HCT116 (cell line): ENCODE measurements around the gene ARHGDIG. TPM values are rescaled to one million over a fixed set of nuclear protein-coding genes. Genes with fewer than 3 reads are reported as not detected.

ENCODE experiments used
- ATAC-seq: fragments of 200-7000 bp; cut with Tn5 transposase; 2 replicates; pipeline ENCODE4 v1.9.1; 2020; ENCODE audit warnings: mild to moderate bottlenecking, moderate library complexity
- BruUV-seq: library from RNA; stranded (reverse); fragments of 400-500 nt; replicated peaks from 2 replicates; lab custom pipeline; 2021; lab: Mats Ljungman, UMichigan
- CTCF ChIA-PET: fragments of 300-600 bp; sonication (Branson Sonifier 250); formaldehyde crosslinking; loops from one replicate; lab custom pipeline; 2021; ENCODE audit warnings: antibody characterized with exemption; lab: Charles Lee
- POLR2A ChIA-PET: fragments of 300-600, 350-600 bp; sonication (Branson Sonifier 250); formaldehyde crosslinking; loops from one replicate; lab custom pipeline; 2021; ENCODE audit warnings: antibody characterized with exemption; lab: Charles Lee
- RAD21 ChIA-PET, 2 experiments: fragments of 300-600 bp; sonication (Branson Sonifier 250); formaldehyde crosslinking; loops; one replicate each; lab custom pipeline; 2023; ENCODE audit warnings: low total read pairs in 2 of 2; ENCODE audit not compliant: uncharacterized antibody in 2 of 2, unreplicated experiment in 2 of 2, low non-redundant PET in 1 of 2; lab: Charles Lee
- DNase-seq: peaks from one replicate; pipeline ENCODE4 v3.0.0-alpha.2; 2010; ENCODE audit warnings: low read depth, low spot score
- H2AFZ ChIP-seq: fragments of 200-600 bp; shearing (Covaris generic), sonication (generic); 2 replicates; pipeline ENCODE4 v1.6.1; 2017; ENCODE audit warnings: low read depth, mixed run types, mixed read lengths, antibody characterized with exemption, low read length; ENCODE audit not compliant: poor library complexity, severe bottlenecking
- H3K27ac ChIP-seq: 2 replicates; pipeline ENCODE4 v1.5.1; 2012; ENCODE audit warnings: low read depth, low read length
- H3K27me3 ChIP-seq: fragments of 200-600 bp; sonication (generic); 2 replicates; pipeline ENCODE4 v1.6.1; 2016; ENCODE audit warnings: mixed run types, low read length, mixed read lengths; ENCODE audit not compliant: insufficient read depth
- H3K36me3 ChIP-seq, 2 experiments: fragments of 200-500 bp in 1 of 2; fragments of 200-600 bp in 1 of 2; sonication (Bioruptor generic) in 1 of 2; sonication (generic) in 1 of 2; 2 replicates each; pipeline versions ENCODE4 v1.5.1 to v1.6.1; 2014 to 2016; ENCODE audit warnings: low read length in 2 of 2, inconsistent platforms in 1 of 2, mixed read lengths in 1 of 2, mixed run types in 1 of 2; ENCODE audit not compliant: insufficient read depth in 2 of 2, control insufficient read depth in 1 of 2
- H3K4me1 ChIP-seq, 2 experiments: fragments of 200-600 bp in 1 of 2; sonication (generic) in 1 of 2; 2 replicates each; pipeline versions ENCODE4 v1.5.1 to v1.6.1; 2012 to 2017; ENCODE audit warnings: low read length in 2 of 2, inconsistent platforms in 1 of 2, mild to moderate bottlenecking in 1 of 2, mixed read lengths in 1 of 2, mixed run types in 1 of 2, moderate library complexity in 1 of 2; ENCODE audit not compliant: insufficient read depth in 2 of 2, control insufficient read depth in 1 of 2
- H3K4me2 ChIP-seq: fragments of 200-600 bp; sonication (generic); 2 replicates; pipeline ENCODE4 v1.6.1; 2017; ENCODE audit warnings: mixed run types, low read length, mixed read lengths
- H3K4me3 ChIP-seq, 2 experiments: fragments of 200-600 bp in 1 of 2; sonication (generic) in 1 of 2; replicated peaks in 1 of 2; 2 replicates each; pipeline ENCODE4 v1.5.1; 2011 to 2016; ENCODE audit warnings: low read length in 2 of 2, control low read depth in 1 of 2, low read depth in 1 of 2, mild to moderate bottlenecking in 1 of 2, mixed read lengths in 1 of 2, mixed run types in 1 of 2
- H3K79me2 ChIP-seq: fragments of 200-600 bp; sonication (generic); 2 replicates; pipeline ENCODE4 v1.6.1; 2017; ENCODE audit warnings: mild to moderate bottlenecking, mixed run types, low read length, moderate library complexity, mixed read lengths; ENCODE audit not compliant: insufficient read depth
- H3K9ac ChIP-seq: fragments of 200-600 bp; sonication (generic); 2 replicates; pipeline ENCODE4 v1.6.1; 2016; ENCODE audit warnings: low read length, mixed read lengths
- H3K9me2 ChIP-seq: fragments of 200-600 bp; sonication (generic), shearing (Covaris generic); 2 replicates; pipeline ENCODE4 v1.6.1; 2017; ENCODE audit warnings: mixed run types, mild to moderate bottlenecking, moderate library complexity; ENCODE audit not compliant: insufficient read depth
- H3K9me3 ChIP-seq, 2 experiments: fragments of 200-500 bp in 1 of 2; fragments of 200-600 bp in 1 of 2; sonication (Bioruptor generic) in 1 of 2; sonication (generic) in 1 of 2; 2 replicates each; pipeline ENCODE4 v1.6.1; 2014 to 2017; ENCODE audit warnings: low read length in 2 of 2, mixed read lengths in 2 of 2, inconsistent platforms in 1 of 2, low read depth in 1 of 2, mild to moderate bottlenecking in 1 of 2, mixed run types in 1 of 2, moderate library complexity in 1 of 2; ENCODE audit not compliant: control insufficient read depth in 1 of 2, insufficient read depth in 1 of 2
- H4K20me1 ChIP-seq: fragments of 200-600 bp; sonication (generic), shearing (Covaris generic); 2 replicates; pipeline ENCODE4 v1.6.1; 2017; ENCODE audit warnings: mixed run types, mild to moderate bottlenecking, moderate library complexity; ENCODE audit not compliant: insufficient read depth
- EGR1 ChIP-seq: IDR thresholded peaks from 2 replicates; pipeline ENCODE4 v1.6.1; 2012; ENCODE audit warnings: low read depth
- ELF1 ChIP-seq: IDR thresholded peaks from 2 replicates; pipeline ENCODE4 v1.6.1; 2012; ENCODE audit warnings: low read depth, borderline replicate concordance
- EZH2 ChIP-seq: fragments of 200-600 bp; sonication (generic); IDR thresholded peaks from 2 replicates; pipeline ENCODE4 v1.6.1; 2017; ENCODE audit warnings: antibody characterized with exemption, mixed run types
- SIN3A ChIP-seq: IDR thresholded peaks from 2 replicates; pipeline ENCODE4 v1.6.1; 2012; ENCODE audit warnings: low read depth
- intact Hi-C: fragments of 100-400 bp; cut with micrococcal nuclease; formaldehyde crosslinking; loops from 2 replicates; pipeline ENCODE4 v1.10.0; 2022
- total RNA-seq: library from RNA; stranded (reverse); gene quantifications from one replicate; pipeline ENCODE4 v1.2.1, GENCODE V29; 2021; ENCODE audit not compliant: unreplicated experiment

The ARHGDIG gene
- total RNA-seq, 1 experiment from 2014 or later, result not detected

DNA sequence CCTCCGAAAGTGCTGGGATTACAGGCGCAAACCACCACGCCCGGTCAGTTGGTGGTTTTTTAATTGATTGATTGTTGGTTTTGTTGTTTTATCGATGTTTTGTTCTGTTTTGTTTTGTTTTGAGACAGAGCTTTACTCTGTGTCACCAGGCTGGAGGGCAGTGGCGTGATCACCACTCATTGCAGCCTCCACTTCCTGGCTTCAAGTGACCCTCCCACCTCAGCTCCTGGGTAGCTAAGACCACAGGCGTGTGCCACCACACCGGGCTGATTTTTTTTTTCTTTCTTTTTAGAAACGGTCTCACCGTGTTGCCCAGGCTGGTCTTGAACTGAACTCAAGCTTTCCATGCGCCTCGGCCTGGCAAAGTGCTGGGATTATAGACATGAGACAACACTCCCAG lies 33.4 kb upstream of the ARHGDIG start:
- ATAC-seq, result no peak
- ChIA-PET POLR2A (no interaction called here), CTCF (no interaction called here), RAD21 (no interaction called here)
- DNase-seq, result no peak
- Histone ChIP-seq H3K79me2 (no peaks in the 10 kb centered on the region), H3K4me2 (no peak overlapping the region), H3K9ac (no peak overlapping the region), H3K9me3 (no peaks in the 10 kb centered on the region), H3K36me3 (no peaks in the 10 kb centered on the region), H2AFZ (no peak overlapping the region), H3K27ac (no peak overlapping the region), H3K9me2 (no peaks in the 10 kb centered on the region), H3K27me3 (no peaks in the 10 kb centered on the region), H3K4me3 (no peak overlapping the region), H3K4me1 (no peaks in the 10 kb centered on the region; a peak in 1 of 4 replicates), H4K20me1 (no peaks in the 10 kb centered on the region)
- TF ChIP-seq EGR1, result no peak
- TF ChIP-seq ELF1, result no peak
- no TSS peak for BruUV-seq
- intact Hi-C loops, result no loop called here

DNA sequence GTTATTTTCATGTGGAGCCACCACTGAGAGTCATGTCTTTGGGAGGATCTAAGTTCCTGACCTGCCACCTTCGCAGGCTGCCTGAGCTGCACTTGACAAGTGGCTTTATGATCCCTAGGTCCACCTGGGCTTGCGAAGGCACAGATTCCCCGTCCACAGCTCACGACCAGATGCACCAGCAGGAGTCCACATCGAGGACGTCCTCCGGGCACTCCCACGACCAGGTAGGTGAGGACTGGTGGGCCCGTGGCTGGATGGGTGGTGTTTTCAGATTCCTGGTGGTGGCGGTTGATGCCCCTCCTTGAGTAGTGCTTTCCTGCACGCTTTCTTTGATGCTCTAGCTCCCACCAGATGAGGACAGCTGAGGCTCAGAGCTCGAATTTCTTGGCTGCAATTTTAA lies 31.0 kb upstream of the ARHGDIG start:
- RAD21 ChIA-PET, result no interaction called here
- no peaks in the 10 kb centered on the region for H3K79me2 ChIP-seq
- intact Hi-C loops, result no loop called here
- no peaks in the 10 kb centered on the region for H3K27me3 ChIP-seq
- ATAC-seq (no peak), DNase-seq (no peak)
- H3K27ac ChIP-seq, result no peak overlapping the region
- CTCF ChIA-PET, result no interaction called here
- H3K4me1 ChIP-seq, result no peaks in the 10 kb centered on the region; a peak in 1 of 4 replicates
- H3K4me3 ChIP-seq, result no peak overlapping the region
- BruUV-seq, result no TSS peak
- POLR2A ChIA-PET, result no interaction called here
- no peak overlapping the region for H3K4me2 ChIP-seq
- H3K9ac ChIP-seq, result no peak overlapping the region
- no peak for TF ChIP-seq EGR1
- TF ChIP-seq EZH2, result no peak
- no peak for TF ChIP-seq SIN3A
- no peaks in the 10 kb centered on the region for H3K9me2 ChIP-seq
- H3K9me3 ChIP-seq, result no peaks in the 10 kb centered on the region
- H2AFZ ChIP-seq, result no peak overlapping the region
- H3K36me3 ChIP-seq, result no peaks in the 10 kb centered on the region
- no peaks in the 10 kb centered on the region for H4K20me1 ChIP-seq
